HEK293T (cell line): ENCODE data around the gene MOGAT1.

ENCODE experiments used
- BHLHE40 ChIP-seq: fragments of 450-650 bp; IDR thresholded peaks from 2 replicates; pipeline ENCODE4 v1.6.1; 2016; ENCODE audit warnings: mild to moderate bottlenecking, moderate library complexity, borderline replicate concordance
- CTBP1 ChIP-seq: fragments of 450-650 bp; IDR thresholded peaks from 2 replicates; pipeline ENCODE4 v1.6.1; 2016; ENCODE audit warnings: borderline replicate concordance
- FOXA1 ChIP-seq: fragments of 450-650 bp; IDR thresholded peaks from 2 replicates; pipeline ENCODE4 v1.6.1; 2016; ENCODE audit warnings: mild to moderate bottlenecking
- FOXM1 ChIP-seq: fragments of 450-650 bp; IDR thresholded peaks from 2 replicates; pipeline ENCODE4 v1.6.1; 2017; ENCODE audit warnings: mild to moderate bottlenecking, borderline replicate concordance
- L3MBTL2 ChIP-seq: fragments of 450-650 bp; conservative IDR thresholded peaks from 2 replicates; pipeline ENCODE4 v1.6.1; 2016; ENCODE audit warnings: mild to moderate bottlenecking
- LEF1 ChIP-seq: fragments of 450-650 bp; IDR thresholded peaks from 2 replicates; pipeline ENCODE4 v1.6.1; 2017; ENCODE audit warnings: mild to moderate bottlenecking, borderline replicate concordance
- NFRKB ChIP-seq: fragments of 450-650 bp; IDR thresholded peaks from 2 replicates; pipeline ENCODE4 v1.6.1; 2016; ENCODE audit warnings: mild to moderate bottlenecking, moderate library complexity
- SP1 ChIP-seq: fragments of 450-650 bp; IDR thresholded peaks from 2 replicates; pipeline ENCODE4 v1.6.1; 2017
- SUZ12 ChIP-seq: fragments of 450-650 bp; IDR thresholded peaks from 2 replicates; pipeline ENCODE4 v1.6.1; 2016; ENCODE audit warnings: mild to moderate bottlenecking
- TARDBP ChIP-seq: fragments of 450-650 bp; IDR thresholded peaks from 2 replicates; pipeline ENCODE4 v1.6.1; 2016
- ZNF384 ChIP-seq: fragments of 450-650 bp; IDR thresholded peaks from 2 replicates; pipeline ENCODE4 v1.6.1; 2016
- TF ChIP-seq, protein P1 (sequence below): fragments of 450-650 bp; IDR thresholded peaks from 2 replicates; pipeline ENCODE4 v1.6.1; 2016

DNA sequence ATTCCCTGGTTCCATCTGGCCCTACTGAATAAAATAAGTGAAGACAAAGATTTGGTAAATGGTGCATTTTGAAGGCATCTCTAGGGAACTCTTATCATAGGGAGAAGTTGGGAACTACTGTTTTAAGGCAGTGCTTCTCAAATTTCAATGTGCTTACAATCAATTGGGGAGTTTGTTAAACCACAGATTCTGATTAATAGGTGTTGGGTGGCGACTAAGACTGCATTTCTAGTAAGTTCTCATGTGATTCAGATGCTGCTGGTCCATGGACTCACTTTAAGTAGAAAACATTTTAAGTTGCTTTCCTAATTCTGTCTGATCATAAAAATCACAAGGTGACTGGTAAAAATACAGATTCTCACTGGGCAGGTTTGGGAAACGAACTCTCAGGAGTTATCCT is 30.1 kb upstream of the MOGAT1 start:
- TF ChIP-seq SP1 (no peak), ZNF384 (no peak), FOXM1 (no peak), BHLHE40 (no peak), FOXA1 (no peak), SUZ12 (no peak), TARDBP (no peak), NFRKB (no peak), LEF1 (no peak), L3MBTL2 (no peak), CTBP1 (no peak)
- TF ChIP-seq, protein P1, sequence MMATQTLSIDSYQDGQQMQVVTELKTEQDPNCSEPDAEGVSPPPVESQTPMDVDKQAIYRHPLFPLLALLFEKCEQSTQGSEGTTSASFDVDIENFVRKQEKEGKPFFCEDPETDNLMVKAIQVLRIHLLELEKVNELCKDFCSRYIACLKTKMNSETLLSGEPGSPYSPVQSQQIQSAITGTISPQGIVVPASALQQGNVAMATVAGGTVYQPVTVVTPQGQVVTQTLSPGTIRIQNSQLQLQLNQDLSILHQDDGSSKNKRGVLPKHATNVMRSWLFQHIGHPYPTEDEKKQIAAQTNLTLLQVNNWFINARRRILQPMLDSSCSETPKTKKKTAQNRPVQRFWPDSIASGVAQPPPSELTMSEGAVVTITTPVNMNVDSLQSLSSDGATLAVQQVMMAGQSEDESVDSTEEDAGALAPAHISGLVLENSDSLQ = no peak
